Stimulated activated CD4-positive, alpha-beta T cell treated with anti-CD3 and anti-CD28 coated beads, Interleukin-1b, Interleukin-23, amount 100 ng/mL, for 1 hour (primary cell): ENCODE measurements around the gene GRPR.
"Not testable (repeated sequence)": the region's sequence is repeated elsewhere in the genome, so short reads cannot be mapped to it uniquely, and the experiment has no call there.

ENCODE experiments used
- DNase-seq, 2 donors: peaks; one replicate each; pipeline ENCODE4 v3.0.0-alpha.2; 2020; ENCODE audit warnings: low read depth in 2 of 2

Gene GRPR

GRCh38 chrX:16177260-16177659 lies 53.9 kb downstream of the GRPR start:
- no peak for DNase-seq

GRCh38 chrX:16183843-16184242 lies 60.5 kb downstream of the GRPR start:
- DNase-seq = not testable (repeated sequence)

DNA sequence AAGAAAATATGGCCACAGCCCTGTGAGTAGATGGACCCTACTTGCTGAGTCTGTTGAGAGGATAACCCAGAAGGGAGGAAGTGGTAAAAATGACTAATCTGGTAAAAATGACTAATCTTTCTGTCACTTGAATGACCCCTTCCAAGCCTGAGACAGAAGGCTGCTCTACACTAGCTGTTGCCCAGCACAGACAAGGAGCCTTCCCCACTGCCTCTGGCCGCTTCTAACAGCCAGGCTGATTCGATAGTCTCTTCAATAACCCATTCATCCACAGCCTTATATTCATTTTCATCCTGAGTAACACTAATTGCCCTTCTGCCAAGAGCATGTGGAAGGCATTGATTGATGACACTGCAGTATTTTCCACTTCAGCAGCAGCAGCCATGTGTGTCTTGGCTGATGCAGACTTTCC lies 62.4 kb downstream of the GRPR start:
- no peak for DNase-seq

DNA sequence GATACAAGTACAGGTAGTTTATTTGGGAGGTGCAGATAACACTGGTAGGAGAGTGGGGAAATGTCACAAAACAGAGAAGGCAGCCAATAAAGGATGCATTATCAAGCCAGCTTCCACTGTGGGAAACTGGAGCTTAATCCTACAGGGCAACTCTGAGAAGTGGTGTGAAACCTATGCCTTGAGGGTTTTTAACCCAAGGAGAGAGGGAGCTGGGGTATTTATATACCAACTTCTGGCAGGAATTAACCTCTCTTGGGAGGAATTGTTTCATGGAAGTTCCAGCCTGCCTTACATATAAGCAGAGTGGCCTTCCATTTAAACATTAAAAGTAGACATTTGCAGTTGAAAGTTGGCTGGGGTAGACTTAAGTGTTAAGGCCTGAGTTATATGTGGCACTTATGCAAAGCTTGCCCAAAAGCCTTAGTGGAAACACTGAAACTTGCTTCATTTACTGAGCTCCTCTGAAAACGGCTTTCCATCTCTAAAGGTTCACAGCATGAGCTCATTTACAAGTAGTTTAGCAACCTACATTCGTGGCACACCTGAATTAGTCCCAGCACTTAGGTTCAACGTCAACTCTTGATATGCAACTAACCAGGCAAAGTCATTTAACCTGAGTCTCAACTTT lies 63.1 kb downstream of the GRPR start:
- no peak for DNase-seq

DNA sequence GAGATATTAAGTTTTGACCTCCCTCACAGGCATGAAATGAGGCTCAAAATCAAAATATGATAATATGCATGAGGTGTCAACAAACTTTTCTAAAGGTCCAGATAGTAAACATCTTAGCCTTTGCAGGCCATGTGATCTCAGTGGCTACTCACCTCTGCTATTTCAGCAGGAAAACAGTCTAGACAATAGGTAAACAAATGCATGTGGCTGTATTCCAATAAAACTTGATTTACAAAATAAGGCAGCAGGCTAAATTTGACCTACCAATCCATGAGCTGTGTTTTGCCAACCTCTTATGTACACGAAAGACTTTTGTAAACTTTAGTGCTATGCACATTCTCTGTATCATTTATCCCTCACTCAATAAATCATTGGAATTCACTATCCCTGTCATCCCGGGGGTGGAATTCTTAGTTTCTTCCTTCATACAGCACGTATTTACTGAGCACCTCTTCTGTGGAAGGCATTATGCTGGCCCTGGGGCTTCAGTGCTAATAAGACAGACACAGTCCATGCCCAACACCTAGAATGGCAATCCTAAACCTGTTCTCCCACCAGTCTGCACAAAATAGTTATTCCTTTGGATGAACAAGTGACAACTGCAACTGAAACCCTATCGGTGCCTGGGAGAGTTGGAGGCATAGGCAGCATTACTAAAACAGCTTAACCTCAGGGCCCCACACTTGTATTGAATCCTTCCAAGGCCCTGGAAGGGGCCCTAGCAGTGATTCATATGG lies 63.8 kb downstream of the GRPR start:
- no peak for DNase-seq

GRCh38 chrX:16188687-16189086 lies 65.3 kb downstream of the GRPR start:
- no peak for DNase-seq

- DNase-seq = no peak
Measured at GRCh38 chrX:16191605-16192004, 68.2 kb downstream of the GRPR start.

DNA sequence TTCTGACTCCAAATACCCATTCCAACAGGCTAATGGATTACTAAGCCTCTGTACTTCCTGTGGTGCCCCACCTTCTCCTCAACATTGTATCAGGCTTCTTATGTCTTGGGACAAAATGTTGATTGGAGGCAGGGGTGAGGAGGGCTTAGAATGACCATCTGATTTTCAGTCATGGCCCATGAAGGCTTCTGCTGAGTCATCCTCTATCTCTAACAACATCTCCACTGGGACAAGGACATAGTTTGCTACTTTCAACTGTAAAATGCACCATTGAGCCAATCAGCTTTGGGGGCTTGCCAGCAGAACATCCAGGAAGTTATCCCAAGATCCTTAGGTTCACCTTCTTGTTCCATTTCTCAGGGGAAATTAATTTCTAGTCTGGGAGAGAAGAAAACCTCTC lies 73.5 kb downstream of the GRPR start:
- no peak for DNase-seq

- no peak for DNase-seq
Measured at GRCh38 chrX:16199343-16199742, 76.0 kb downstream of the GRPR start.

DNA sequence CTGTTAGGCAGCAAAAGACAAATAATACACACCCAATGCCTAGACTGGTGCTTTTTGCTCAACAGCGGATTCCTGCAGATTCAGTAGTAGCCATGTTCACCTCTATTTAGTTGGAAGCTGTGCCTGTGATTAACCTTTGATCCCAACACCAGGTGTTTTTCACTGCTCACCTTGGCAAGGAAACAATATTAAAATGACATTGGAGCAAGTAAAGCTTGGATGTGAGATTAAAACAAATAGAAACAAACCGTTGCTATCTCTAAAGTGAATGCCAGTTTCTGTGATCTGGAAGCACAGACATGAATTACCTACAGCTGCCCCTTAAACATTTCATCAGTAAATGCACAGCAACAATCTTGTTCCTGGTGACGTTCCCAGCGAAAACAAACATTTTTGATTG lies 79.6 kb downstream of the GRPR start:
- no peak for DNase-seq
